HCT116 (cell line): ENCODE measurements around the gene VSIG4.

Source experiments
- EGR1 ChIP-seq: IDR thresholded peaks from 2 replicates; pipeline ENCODE4 v1.6.1; 2012; ENCODE audit warnings: low read depth
- EZH2 ChIP-seq: fragments of 200-600 bp; sonication (generic); IDR thresholded peaks from 2 replicates; pipeline ENCODE4 v1.6.1; 2017; ENCODE audit warnings: antibody characterized with exemption, mixed run types
- MAX ChIP-seq: IDR thresholded peaks from 2 replicates; pipeline ENCODE4 v1.6.1; 2012
- POLR2A ChIP-seq: IDR thresholded peaks from 2 replicates; pipeline ENCODE4 v1.7.0; 2011; ENCODE audit warnings: borderline replicate concordance; ENCODE audit not compliant: insufficient read depth, insufficient read length; ENCODE audit errors: extremely low read depth
- POLR2AphosphoS5 ChIP-seq: IDR thresholded peaks from 2 replicates; pipeline ENCODE4 v1.6.1; 2011; ENCODE audit warnings: mild to moderate bottlenecking, low read depth, low read length, moderate library complexity
- SIN3A ChIP-seq: IDR thresholded peaks from 2 replicates; pipeline ENCODE4 v1.6.1; 2012; ENCODE audit warnings: low read depth
- YY1 ChIP-seq: IDR thresholded peaks from 2 replicates; pipeline ENCODE4 v1.6.1; 2011; ENCODE audit warnings: low read length, low read depth, moderate library complexity, mild to moderate bottlenecking; ENCODE audit not compliant: insufficient replicate concordance; ENCODE audit errors: extremely low read depth
- ZFX ChIP-seq: fragments of 450-650 bp; IDR thresholded peaks from 2 replicates; pipeline ENCODE4 v1.6.1; 2017
- TF ChIP-seq, protein P1 (sequence below), 3 experiments: fragments of 200-600 bp in 1 of 3; sonication (generic) in 1 of 3; IDR thresholded peaks in 2 of 3; conservative IDR thresholded peaks in 1 of 3; 2 replicates each; pipeline ENCODE4 v1.5.1; 2012 to 2017; ENCODE audit warnings: low read depth in 2 of 3, low read length in 2 of 3, antibody characterized with exemption in 1 of 3, borderline replicate concordance in 1 of 3, control low read depth in 1 of 3, mild to moderate bottlenecking in 1 of 3, mixed read lengths in 1 of 3, mixed run types in 1 of 3, moderate library complexity in 1 of 3; ENCODE audit not compliant: insufficient read depth in 1 of 3
- TF ChIP-seq, protein P2 (sequence below): IDR thresholded peaks from 2 replicates; pipeline ENCODE4 v1.6.1; 2012

DNA sequence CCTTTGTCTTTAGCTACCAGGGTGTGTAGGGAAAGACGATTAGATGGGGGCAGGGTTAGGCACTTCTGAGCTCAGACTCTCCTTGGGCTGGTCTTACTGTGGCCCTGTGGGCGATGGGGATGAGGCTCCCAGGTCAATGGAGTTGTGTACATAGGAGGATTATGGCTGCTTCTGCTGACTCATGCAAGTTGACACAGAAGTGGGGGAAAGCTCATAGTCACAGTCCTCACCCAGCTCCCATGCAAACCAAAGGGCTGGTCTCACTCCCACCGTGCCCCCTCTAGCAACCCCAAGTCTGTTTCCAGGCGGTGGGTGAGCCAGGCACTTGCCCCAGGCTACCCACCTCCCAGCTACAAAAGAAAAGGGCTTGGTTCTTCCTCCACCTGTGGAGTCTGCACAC is 24.4 kb upstream of the VSIG4 start:
- no peak for TF ChIP-seq ZFX
- no peak for TF ChIP-seq POLR2AphosphoS5
- TF ChIP-seq, protein P1, sequence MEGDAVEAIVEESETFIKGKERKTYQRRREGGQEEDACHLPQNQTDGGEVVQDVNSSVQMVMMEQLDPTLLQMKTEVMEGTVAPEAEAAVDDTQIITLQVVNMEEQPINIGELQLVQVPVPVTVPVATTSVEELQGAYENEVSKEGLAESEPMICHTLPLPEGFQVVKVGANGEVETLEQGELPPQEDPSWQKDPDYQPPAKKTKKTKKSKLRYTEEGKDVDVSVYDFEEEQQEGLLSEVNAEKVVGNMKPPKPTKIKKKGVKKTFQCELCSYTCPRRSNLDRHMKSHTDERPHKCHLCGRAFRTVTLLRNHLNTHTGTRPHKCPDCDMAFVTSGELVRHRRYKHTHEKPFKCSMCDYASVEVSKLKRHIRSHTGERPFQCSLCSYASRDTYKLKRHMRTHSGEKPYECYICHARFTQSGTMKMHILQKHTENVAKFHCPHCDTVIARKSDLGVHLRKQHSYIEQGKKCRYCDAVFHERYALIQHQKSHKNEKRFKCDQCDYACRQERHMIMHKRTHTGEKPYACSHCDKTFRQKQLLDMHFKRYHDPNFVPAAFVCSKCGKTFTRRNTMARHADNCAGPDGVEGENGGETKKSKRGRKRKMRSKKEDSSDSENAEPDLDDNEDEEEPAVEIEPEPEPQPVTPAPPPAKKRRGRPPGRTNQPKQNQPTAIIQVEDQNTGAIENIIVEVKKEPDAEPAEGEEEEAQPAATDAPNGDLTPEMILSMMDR (IDR thresholded peaks at IDR 0.05 in 2 of 3, conservative IDR thresholded peaks at IDR 0.05 in 1 of 3; ENCODE audit: borderline replicate concordance in 1 of 3, insufficient read depth in 1 of 3, low read depth in 2 of 3, low read length in 2 of 3), result no peak
- TF ChIP-seq, protein P2, sequence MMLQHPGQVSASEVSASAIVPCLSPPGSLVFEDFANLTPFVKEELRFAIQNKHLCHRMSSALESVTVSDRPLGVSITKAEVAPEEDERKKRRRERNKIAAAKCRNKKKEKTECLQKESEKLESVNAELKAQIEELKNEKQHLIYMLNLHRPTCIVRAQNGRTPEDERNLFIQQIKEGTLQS, result no peak
- TF ChIP-seq MAX, result no peak
- no peak for TF ChIP-seq POLR2A
- TF ChIP-seq SIN3A, result no peak
- TF ChIP-seq YY1, result no peak
- no peak for TF ChIP-seq EGR1
- TF ChIP-seq EZH2, result no peak
